GM12865 (cell line): ENCODE measurements around the gene CXCL8.
A peak's percentile ranks its signal among the peaks of the same experiment; 100 is the strongest.

ENCODE experiments used
- DNase-seq: peaks from one replicate; pipeline ENCODE4 v3.0.0; 2010; ENCODE audit warnings: low read depth
- H3K4me3 ChIP-seq: 2 replicates; pipeline ENCODE4 v1.5.1; 2011; ENCODE audit warnings: mild to moderate bottlenecking, low read depth, low read length, control low read depth
- TF ChIP-seq, protein P1 (sequence below): IDR thresholded peaks from 2 replicates; pipeline ENCODE4 v1.5.1; 2011; ENCODE audit warnings: low read length, control low read depth, low read depth, inconsistent platforms; ENCODE audit not compliant: insufficient read depth; ENCODE audit errors: missing control alignments

The CXCL8 gene

DNA sequence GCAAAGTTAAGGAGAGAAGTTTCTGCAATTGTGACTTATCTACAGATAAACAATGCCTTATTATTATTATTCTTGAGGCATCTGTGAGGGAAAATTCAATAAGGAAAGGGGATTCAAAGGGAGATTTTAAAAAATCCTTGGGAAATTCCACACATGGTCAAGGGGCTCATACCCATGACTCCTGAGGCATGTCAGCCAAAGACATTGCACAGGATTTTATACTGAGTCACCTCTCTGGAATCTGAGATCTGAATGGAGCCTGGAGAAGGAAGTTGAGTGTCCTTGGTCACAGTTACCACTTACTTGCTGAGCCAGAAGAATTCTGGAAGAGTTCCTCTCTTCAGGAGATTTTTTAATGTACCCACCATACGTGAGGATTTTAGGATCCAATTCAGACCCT, 14.4 kb upstream of the CXCL8 start:
- TF ChIP-seq, protein P1, sequence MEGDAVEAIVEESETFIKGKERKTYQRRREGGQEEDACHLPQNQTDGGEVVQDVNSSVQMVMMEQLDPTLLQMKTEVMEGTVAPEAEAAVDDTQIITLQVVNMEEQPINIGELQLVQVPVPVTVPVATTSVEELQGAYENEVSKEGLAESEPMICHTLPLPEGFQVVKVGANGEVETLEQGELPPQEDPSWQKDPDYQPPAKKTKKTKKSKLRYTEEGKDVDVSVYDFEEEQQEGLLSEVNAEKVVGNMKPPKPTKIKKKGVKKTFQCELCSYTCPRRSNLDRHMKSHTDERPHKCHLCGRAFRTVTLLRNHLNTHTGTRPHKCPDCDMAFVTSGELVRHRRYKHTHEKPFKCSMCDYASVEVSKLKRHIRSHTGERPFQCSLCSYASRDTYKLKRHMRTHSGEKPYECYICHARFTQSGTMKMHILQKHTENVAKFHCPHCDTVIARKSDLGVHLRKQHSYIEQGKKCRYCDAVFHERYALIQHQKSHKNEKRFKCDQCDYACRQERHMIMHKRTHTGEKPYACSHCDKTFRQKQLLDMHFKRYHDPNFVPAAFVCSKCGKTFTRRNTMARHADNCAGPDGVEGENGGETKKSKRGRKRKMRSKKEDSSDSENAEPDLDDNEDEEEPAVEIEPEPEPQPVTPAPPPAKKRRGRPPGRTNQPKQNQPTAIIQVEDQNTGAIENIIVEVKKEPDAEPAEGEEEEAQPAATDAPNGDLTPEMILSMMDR, result no peak
- DNase-seq, result no peak
- no peak overlapping the region for H3K4me3 ChIP-seq

GRCh38 chr4:73727685-73728084, 12.7 kb upstream of the CXCL8 start:
- peak; percentile 59 for DNase-seq
- H3K4me3 ChIP-seq, result no peak overlapping the region
- TF ChIP-seq, protein P1, result no peak

DNA sequence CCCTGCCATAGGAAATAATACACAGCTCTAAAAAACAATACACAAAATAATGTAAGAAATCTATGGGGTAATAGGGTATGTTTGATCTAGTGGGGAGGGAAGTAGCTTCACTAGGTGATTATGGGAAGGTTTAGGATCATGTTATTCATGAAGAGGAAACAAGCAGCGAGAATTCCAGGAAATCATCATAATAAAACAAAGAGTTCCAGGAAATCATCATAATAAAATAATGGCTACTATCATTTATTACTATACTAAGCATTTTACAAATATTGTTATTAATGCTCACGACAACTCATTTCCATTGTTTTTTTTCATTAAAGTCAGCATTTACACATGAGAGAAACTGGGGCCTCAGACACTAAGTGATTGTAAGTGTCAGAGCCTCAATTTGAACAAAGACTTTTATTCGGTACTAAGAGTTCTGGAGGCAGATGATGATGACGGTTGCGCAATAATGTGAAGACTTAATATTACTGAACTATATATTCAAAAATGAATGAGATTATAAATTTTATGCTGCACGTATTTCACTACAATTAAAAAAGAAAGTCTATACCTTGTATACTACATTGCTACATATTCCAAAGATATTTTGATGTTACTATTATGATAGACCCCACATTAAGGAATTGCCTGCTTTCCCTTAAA, 12.2 kb upstream of the CXCL8 start:
- TF ChIP-seq, protein P1, result no peak

DNA sequence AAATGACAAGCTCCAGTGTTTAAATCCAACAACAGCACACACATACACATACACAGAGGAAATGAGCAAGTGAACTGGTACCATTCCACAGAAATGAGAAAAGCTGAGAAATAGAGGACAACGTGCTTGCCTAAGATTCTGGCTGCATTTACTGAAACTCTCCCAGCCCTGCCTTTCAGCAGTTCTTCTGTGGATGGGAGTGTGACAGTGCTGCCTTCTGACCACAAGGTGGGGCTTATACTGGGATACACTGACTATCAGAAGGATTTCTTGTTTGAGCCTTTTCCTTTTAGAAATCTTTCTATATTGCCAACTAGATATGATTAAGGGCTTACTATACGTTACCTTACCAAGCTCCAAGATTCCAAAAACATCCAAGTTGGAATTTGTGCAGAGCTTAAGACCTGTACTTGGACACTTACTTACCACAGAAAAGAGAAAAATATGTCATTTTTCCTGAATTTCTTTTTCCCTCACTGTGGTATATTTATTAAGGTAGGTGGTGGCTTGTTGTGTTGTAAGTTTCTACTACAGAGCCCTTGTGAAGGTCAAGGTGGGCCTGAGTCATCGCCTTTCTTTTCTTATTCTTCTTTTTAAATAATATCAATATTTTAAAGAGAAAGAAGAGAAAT, 10.7 kb upstream of the CXCL8 start:
- peak; percentile 54 for DNase-seq
- TF ChIP-seq, protein P1, result peak; percentile 61
- H3K4me3 ChIP-seq, result no peak overlapping the region

More for the DNA sequence above, 12.2 kb upstream of the CXCL8 start:
- H3K4me3 ChIP-seq, result no peak overlapping the region
- no peak for DNase-seq

- TF ChIP-seq, protein P1, result no peak
- no peak overlapping the region for H3K4me3 ChIP-seq
- no peak for DNase-seq
Measured at GRCh38 chr4:73730292-73730691, 10.1 kb upstream of the CXCL8 start.

- DNase-seq, result no peak
- TF ChIP-seq, protein P1, result no peak
- H3K4me3 ChIP-seq, result no peak overlapping the region
Measured at GRCh38 chr4:73730867-73731266, 9.5 kb upstream of the CXCL8 start.

DNA sequence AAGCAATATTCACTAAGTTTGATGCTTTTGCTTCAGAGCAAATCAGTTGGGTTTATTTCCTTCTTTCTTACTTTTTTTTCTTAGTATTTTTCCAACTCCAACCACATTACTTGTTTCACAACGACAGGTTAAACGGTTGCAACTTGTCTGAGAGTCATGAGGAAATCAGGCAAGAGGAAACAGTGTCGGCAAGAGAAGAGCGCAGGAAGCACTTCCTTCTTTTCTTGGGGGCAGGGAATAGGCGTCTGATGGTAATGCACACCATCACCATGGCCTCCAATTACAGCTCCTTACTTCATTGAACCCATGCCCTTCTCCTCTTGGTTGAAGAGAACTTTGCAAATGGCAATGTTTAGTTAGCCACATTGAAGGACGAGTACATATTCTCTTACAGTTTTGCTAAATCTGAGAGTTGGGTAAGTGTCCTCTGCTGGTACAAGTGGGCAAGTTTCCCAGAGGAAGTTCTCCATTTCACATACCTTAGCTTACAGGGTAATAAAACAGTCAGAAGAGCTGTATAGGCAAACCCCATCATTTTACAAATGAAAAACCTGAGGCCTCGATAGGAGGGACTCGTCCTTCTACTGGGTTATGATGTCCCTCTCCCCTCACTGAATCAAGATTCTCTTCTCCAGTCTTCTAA, 8.3 kb upstream of the CXCL8 start:
- DNase-seq, result no peak
- H3K4me3 ChIP-seq, result no peak overlapping the region
- TF ChIP-seq, protein P1, result no peak
